ENCODE data around the gene FZR1.
"Not testable (repeated sequence)": the region's sequence is repeated elsewhere in the genome, so short reads cannot be mapped to it uniquely, and the experiment has no call there.

The FZR1 gene

DNA sequence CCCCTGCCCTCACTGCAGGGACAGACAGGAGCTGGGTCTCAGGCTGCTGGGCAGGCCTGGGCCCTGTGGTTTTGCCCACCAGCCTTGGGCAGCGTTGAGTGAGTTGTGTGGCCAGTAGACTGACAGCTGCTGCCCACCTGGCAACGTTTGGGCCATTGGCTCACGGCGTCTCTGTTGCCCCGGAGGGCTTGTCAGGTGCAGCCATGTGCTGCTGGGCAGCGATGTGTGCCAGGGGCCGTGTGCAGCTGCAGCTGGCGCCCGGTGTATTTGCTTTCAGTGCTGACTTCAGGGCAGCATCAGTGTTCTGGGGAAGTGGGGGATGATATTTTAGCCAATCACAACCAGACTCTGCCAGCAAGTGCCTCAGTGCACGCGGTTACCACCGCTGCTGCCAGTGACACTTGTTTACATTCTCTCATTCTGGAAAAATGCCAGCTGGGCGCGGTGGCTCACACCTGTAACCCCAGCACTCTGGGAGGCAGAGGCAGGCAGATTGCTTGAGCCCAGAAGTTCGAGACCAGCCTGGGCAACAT lies 10.6 kb downstream of the FZR1 start:
- DNase-seq = no peak

DNA sequence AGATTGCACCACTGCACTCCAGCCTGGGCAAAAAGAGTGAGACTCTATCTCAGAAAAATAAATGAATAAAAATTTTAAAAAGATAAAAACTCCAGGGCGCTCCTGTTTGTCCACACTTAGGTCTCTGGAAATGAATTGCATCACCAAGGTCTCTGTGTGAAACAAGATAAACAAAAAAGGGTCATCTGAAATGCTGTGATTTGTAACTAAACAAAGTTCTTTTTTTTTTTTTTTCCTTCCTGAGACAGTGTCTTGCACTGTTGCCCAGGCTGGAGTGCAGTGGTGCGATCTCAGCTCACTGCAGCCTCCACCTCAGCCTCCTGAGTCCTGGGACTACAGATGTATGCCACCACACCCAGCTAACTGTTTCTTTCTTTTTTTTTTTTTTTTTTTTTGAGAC lies 11.5 kb downstream of the FZR1 start:
- no peak for DNase-seq

DNA sequence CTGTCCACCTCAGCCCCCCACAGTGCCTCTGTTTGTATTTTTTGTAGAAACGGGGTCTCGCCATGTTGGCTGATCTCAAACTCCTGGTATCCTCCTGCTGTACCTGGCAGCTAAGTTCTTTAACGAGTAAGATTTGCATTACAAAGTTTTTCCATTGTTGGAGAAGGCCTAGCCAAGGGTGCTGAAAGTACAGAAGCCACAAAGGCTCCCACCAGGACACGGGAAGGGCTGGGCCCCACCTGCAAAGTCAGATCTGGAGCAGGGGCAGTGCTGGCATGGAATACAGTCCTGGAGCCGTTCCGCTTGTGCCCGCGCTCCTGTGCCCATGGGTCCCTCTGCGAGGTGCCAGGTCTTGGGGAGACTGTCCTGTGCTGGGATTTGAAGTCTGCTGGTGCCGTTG lies 12.1 kb downstream of the FZR1 start:
- DNase-seq = no peak

DNA sequence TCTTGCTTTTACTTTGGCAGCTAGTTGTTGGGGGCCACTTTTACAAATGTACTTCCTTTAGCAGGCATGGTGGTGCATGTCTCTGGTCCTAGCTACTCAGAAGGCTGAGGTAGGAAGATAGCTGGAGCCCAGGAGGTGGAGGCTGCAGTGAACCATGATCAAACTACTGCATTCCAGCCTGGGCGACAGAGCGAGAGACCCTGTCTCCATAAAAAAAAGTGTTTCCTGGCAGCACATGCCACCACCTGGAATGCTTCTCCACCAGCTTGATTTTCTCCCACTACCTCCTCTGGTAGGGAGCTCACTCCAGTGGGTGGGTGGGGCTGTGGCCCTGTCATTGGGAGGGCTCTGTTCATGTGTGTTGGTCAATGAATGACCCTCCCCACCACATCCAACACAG lies 12.5 kb downstream of the FZR1 start:
- no peak for DNase-seq

DNA sequence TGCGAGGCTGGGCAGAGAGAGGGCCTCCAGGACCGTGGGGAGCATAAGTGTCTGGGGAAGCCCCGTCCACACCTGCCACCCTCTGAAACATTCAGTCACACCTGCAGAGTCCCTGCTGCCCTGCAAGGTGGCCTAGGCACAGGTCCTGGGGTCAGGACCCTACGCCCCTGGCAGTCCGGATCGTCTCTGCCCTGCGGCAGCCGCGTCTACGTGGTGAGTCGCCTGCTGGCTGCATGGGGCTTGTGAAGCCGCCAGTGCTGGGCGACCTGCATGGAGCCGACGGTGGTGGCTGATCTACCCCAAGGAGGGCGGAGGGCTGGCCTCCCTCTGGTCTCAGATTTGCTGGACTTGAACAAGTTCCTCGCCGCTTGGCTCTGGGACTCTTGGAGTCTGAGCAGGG lies 13.0 kb downstream of the FZR1 start:
- no peak for DNase-seq

DNA sequence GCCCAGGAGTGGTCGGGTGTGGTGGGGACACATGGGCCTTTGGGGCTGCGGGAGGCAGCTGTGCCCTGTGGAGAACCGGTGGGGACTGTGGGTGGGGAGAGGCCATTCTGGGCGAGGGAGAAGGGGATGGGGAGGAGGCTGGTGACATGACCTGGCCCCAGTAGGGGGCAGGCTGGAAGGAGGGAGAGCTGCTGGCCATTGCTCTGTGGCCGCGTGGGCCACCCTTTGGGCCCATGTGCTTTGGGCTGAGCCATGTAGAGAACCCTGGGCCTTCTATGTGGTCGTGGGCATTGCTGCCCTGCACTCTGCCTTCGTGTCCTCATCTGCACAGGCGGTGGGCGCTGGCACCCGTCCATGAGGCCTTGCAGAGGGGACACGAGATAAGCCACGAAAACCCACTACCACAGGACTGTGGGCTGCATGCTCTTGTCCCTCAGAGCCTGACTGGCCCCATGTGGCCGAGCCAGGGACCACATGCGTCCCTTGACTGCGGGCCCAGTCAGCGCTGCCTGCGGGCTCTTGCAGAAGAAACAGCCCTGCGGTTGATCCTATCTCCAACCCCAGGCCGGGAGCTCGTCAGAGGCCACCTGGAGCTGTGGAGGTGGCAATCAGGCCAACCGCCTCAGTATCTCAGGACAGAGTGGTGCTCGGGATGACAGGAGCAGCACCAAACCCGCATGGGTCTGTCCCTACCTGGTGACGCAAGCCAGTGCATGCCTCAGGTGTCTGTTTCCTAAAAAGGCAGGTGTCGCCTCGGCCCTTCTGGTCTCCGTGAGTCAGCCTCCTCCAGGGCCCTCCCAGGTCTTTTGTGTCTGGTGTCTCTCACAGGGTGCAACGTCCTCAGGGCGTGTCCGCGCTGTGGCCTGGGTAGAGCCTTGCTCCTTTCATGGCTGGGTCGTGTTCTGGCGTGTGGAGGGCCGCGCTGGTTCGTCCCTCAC lies 14.3 kb downstream of the FZR1 start:
- DNase-seq = no peak

DNA sequence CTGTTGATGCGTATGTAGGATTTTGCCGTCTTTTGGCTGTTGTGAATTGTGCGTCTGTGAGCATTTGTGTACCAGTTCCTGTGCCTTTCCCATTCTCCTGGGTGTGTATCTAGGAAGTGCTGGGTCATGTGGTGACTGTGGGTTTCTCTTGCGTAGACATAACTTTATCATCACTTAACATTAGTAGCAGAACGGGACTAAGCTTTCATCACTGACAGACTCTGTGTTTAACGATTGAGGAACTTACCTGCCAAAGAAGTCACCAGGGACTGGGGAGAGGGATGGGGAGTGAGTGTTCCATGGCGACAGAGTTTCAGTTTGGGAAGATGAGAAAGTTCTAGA lies 15.0 kb downstream of the FZR1 start:
- no peak for DNase-seq

DNA sequence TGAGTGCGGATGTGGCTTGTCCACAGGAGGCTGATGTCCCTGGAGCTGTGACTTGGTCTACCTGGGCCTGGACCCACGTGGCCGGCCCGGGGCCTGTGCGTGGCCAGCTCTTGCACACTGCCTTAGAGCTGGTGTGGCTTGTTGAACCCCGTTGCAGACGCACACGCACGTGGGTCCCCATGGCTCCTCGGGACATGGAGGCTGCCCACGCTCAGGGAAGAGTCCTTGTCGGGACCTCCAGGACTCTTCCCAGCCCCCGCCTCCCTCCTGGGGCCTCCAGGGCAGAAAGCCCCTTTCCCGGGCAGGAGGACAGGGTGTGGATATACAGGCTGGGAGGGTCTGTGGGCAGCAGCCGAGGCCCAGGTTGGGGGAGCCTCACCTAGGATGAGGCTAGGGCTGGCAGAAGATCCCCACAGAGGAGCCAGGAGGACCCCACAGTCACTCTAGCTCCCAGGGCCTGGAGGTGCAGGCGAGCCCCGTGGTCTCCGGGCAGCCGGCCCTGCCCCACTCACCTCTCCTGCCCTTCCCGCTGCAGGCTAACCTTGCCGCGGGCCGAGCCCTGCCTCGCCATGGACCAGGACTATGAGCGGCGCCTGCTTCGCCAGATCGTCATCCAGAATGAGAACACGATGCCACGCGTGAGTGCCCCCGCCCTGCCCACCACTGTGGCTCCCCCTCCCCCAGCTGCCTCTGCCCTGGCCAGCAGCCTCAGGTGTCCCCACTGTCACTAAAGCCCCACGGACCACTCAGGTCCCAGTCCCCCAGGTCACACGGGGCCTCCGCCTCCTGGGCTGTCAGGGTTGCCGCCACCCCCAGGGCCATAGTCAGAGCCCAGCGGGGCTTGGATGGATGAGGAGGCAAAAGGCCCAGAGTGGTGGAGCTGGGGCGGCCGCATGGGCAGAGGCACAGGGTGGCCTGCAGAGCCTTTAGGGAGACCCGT lies 16.6 kb downstream of the FZR1 start:
- DNase-seq = no peak

DNA sequence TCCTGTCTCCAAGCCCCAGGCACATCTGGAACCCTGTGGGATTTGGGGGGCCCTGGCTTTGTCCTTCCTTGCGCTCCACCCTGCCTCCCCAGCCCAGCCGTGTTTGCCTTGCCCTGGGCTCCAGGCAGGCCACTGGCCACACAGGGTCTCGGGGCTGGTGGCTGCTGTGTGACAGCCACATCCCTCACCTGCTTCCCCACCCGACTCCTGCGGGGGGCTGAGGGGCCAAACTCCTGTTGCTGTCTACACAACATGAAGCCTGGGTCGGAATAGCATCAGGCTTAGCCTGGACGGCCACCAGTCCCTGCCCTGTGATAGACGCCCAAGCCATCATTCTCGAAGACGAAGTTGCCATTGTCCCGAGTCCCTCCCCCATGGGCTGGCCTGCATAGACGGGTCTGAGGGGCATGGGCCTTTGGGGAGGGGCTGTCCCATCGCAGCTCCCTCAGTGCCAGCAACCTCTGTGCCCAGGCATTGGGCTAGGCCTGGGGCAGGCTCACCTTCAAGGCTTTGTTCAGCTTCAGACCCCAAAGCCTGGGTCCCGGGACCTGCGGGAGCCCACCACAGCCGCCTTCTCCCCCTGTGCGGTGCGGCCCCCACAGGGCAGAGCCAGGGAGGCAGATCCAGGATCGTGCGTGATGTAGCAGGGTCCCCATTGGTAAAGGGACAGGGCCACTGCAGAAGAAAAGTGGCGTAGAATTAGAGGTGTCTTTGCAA lies 17.4 kb downstream of the FZR1 start:
- no peak for DNase-seq

DNA sequence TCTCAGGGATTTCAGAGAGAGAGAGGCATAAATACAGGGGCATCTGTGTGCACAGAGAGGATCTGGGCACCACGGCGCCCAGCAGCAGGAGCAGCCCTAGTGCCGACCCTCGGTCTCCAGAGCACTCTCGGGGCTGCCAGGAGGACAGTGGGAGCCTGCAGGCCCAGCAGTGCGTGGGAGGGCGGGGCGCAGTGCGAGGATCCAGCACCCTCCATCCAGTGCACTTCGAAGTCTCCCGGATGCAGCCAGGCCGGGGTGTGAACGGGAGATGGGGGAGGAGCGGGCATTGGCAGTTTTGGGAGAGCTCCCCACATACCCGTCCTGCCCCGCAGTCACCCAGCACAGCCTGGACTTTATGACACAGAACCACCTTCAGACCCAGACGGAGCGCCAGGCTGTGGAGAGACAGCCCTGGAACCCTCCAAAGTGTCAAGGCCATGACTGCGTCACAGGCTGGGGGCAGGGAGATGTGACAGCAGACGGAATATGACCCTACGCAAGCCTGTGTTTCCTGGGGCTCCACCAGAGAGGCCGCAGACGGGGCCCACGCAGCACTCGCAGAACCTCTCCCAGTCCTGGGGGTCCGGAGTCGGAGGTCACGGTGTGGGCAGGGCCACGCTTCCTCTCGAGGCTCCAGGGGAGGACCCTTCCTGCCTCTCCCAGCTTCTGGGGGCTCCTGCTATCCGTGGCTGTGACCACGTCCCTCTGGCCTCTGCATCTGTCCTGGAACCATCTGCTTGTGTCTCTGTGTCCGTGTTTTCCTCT lies 18.1 kb downstream of the FZR1 start:
- DNase-seq = no peak

DNA sequence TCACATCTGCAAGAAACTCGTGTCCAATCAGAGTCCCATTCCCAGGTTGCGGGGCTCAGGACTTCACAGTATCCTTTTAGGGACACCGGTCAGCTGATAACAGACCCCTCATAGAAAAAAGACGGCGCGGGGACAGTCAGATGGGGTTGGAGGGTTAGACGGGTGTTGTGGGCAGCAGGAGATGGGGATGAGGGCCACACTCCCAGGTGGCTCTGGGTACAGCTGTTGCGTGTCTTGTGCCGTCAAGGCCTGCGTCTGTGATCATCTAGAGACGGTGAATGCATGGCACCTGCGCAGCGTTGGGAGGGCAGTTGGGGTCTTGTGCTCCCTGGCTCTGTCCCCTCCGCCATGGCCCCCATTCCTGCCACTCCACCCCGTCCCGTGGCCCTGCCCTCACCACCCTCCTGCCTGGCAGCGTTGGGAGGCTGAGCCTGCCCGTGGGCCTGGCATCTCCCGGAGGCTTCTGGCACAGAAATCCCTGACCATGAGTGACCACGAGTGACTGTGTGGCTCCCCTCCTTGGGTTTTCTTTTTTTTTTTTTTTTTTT lies 18.9 kb downstream of the FZR1 start:
- no peak for DNase-seq

DNA sequence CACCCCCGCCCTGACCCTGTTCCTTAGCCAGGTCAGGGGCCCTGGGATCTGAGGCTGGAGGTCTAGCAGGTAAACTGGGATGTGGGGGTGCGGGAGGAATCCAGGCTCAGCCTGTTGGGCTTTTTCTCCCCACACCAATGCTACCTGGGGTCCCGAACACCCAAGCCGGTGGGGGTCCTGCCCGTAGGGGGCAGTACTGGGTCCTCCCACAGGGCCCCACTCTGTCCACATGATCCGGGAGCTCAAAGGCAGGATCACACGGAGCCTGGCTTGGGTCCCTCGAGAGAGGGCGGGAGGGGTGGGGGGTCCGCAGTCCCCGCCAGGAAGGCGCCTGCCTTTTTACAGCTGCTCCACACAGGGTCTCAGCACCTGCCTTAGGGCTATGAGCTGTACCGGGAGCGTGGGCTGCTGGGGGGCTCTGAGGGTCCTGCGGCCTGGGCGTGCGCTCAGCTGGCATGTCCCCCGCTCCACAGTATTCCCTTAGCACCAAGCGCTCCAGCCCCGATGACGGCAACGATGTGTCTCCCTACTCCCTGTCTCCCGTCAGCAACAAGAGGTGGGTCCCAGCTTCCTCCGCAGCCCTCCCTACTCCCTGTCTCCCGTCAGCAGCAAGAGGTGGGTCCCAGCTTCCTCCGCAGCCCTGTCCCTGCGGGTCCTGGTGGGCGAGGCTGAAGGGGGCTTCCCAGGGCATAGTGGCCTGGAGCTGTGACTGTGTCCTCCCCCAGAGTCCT lies 20.6 kb downstream of the FZR1 start:
- no peak for DNase-seq

DNA sequence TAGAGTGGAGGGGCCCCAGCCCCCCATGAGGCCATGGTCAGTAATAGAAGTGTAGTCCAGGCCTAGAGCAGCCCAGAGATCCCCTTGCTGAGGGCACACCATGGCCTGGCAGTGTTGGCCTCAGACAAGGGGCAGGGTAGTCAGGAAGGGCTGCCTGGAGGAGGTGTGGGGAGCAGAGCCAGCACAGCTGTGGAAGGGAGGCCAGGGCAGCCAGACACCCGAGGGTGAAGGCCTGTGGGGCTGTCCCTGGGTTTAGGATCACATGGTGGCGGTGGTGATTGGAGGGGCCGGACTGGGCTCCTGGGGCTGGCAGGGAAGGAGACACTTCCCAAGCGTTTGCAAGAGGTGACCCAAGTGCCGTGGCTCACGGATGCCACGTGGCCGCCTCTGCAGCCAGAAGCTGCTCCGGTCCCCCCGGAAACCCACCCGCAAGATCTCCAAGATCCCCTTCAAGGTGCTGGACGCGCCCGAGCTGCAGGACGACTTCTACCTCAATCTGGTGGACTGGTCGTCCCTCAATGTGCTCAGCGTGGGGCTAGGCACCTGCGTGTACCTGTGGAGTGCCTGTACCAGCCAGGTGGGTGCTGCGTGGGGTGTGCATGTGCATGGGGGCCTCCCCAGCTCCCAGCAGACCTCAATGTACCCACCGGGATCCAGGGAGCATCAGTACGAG lies 21.3 kb downstream of the FZR1 start:
- no peak for DNase-seq

DNA sequence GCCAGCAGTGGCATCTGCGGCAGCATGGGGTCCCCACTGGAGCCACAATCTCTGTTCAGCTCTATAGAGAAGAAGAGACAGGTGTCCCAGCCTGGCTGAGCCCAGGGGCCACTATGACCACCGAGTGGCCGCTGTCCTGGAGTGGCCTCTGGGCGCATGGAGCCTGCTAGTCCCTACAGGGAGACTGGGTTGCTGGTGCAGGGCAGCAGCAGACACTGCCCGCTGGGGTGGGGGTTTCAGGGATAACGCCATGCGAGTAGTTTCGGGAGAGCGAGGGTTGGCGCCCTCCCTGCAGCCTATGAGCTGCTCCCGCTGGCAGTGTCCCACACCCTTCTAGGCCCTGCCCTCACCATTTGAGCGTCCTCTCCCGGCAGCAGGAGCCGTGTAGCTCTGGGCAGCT lies 22.0 kb downstream of the FZR1 start:
- DNase-seq = no peak

DNA sequence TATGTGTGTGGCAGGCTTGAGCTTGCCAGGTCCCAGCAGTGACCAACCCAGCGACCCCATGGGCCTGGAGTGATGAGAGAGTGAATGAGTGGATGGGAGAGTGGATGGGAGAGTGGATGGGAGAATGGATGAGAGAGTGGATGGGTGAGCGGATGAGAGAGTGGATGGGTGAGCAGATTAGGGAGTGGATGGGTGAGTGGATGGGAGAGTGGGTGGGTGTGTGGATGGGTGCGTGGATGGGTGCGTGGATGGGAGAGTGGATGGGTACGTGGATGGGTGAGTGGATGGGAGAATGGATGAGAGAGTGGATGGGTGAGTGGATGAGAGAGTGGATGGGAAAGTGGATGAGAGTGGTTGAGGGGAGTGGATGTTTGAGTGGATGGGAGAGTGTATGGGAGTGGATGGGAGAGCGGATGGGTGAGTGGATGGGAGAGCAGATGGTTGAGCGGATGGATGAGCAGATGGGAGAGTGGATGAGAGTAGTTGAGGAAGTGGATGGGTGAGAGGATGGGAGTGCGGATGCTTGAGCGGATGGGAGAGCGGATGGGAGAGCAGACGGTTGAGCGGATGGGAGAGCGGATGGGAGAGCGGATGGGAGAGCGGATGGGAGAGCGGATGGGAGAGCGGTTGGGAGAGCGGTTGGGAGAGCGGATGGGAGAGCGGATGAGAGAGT lies 22.6 kb downstream of the FZR1 start:
- DNase-seq = no peak

DNA sequence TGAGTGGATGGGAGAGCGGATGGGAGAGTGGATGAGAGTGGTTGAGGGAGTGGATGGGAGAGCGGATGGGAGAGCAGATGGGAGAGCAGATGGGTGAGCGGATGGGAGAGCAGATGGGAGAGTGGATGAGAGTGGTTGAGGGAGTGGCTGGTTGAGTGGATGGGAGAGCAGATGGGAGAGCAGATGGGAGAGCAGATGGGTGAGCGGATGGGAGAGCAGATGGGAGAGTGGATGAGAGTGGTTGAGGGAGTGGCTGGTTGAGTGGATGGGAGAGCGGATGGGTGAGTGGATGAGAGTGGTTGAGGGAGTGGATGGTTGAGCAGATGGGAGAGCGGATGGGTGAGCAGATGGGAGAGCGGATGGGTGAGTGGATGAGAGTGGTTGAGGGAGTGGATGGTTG lies 23.2 kb downstream of the FZR1 start:
- DNase-seq = not testable (repeated sequence)

DNA sequence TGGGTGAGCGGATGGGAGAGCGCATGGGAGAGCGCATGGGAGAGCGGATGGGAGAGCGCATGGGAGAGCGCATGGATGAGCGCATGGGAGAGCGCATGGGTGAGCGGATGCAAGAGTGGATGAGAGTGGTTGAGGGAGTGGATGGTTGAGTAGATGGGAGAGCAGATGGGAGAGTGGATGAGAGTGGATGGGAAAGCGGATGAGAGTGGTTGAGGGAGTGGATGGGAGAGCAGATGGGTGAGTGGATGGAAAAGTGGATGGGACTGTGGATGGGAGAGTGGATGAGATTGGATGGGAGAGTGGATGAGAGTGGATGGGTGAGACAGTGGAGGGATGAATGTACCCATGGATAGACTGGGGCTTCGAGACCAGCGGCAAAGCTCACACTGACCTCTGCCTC lies 24.3 kb downstream of the FZR1 start:
- DNase-seq = no peak

DNA sequence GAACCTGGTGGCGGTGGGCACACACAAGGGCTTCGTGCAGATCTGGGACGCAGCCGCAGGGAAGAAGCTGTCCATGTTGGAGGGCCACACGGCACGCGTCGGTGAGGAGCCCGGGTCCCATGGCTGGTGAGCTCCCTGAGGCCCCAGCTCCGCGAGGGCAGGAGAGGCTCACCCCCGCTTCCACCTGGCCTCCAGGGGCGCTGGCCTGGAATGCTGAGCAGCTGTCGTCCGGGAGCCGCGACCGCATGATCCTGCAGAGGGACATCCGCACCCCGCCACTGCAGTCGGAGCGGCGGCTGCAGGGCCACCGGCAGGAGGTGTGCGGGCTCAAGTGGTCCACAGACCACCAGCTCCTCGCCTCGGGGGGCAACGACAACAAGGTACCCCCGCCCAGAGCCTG lies 25.6 kb downstream of the FZR1 start:
- DNase-seq = no peak

DNA sequence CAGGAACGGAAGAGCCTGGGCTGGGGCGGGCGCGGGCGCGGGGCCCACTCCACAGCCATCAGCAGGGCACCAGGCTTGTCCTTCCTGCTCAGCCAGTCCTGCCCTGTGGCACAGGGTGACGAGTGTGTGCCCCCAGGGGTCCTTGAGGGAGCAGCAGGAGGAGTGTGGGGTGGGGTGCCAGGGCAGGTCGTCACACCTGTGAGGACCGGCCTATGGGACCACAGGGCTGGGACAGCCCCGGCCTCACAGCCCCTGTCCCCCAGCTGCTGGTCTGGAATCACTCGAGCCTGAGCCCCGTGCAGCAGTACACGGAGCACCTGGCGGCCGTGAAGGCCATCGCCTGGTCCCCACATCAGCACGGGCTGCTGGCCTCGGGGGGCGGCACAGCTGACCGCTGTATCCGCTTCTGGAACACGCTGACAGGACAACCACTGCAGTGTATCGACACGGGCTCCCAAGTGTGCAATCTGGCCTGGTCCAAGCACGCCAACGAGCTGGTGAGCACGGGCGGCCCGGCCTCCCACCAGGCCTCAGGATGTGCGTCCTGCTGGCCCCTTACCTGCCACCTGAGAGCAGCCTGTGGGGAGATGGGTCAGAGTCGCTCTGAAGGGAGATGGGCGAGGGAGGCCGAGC lies 26.2 kb downstream of the FZR1 start:
- DNase-seq = no peak

DNA sequence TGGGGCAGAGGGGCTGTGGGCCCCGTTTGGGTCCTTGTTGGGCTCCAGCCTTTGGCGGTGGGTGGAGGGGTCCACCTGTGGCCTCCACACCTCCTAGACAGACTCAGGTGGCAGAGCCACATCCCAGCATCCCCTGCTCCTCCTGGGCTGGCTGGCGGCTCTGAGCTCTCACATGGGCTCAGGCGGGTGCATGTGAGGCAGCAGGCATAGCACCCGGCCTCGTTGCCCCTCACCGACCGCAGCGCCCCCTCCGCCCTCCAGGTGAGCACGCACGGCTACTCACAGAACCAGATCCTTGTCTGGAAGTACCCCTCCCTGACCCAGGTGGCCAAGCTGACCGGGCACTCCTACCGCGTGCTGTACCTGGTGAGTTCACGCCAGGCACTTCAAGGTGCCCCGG lies 26.9 kb downstream of the FZR1 start:
- no peak for DNase-seq
